ENCODE data around the gene RDX.
A peak's percentile ranks its signal among the peaks of the same experiment; 100 is the strongest.

RDX gene

GRCh38 chr11:110169738-110170137 is 126.7 kb downstream of the RDX start:
- no peak for DNase-seq

DNA sequence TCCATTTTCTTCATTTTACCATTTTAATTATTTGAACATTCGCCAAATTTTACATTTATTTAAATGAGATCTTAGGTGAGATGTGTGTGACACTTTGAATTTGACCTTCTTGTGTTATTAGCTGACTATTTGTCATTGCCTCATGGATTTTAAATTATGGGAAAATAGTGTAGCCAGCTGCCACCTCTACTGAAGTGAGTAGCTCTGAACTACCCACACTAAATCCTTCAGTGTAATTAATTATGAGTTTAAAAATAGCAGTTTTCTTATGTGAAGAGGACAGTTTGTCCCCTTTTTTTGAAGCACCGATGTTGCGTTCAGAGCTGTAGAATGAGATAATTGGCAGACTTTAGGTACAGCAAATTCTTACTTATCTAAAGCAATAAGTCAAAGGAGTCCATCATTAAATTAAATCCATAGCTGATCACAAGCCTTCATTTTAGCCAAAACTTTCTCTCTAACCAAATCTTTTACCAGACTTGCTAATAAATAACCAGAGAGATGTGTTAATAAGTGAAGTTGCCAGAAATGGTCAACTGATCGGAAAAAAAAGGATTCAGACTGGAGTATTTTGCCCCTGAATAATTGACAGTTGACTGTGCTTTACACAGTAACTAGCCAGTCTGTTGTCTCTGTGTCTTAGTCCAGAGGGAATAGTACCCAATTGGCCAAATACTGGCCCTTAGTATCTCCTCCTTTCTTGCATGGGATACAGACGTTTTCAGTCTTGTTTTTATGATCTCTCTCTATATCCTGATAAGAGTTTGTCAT is 128.2 kb downstream of the RDX start:
- DNase-seq, result no peak

DNA sequence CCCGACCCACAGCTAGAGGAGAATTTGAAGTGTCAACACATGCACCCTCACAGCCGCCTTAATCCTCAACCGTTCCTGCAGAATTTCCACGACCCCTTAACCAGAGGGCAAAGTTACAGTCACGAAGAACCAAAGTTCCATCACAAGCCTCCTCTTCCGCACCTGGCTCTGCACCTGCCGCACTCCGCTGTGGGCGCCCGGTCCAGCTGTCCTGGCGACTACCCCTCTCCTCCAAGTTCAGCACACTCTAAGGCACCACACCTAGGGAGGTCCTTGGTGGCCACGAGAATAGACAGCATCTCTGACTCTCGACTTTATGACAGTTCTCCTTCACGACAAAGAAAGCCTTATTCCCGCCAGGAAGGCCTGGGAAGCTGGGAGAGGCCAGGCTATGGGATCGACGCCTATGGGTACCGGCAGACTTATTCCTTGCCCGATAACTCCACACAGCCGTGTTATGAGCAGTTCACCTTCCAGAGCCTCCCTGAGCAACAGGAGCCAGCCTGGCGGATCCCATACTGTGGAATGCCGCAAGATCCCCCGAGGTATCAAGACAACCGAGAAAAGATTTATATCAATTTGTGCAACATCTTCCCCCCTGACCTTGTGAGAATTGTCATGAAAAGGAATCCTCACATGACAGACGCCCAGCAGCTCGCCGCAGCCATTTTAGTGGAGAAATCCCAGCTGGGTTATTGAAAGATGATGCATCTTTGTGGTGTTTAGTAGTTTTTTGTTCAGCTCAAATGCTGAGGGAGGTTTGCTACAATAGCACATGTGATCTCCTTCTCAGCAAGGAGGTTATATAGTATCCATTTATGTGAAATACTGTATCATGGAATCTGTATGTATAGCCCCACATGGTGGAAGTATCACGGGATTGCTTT is 131.1 kb downstream of the RDX start:
- DNase-seq, result no peak

GRCh38 chr11:110162216-110162615 is 134.2 kb downstream of the RDX start:
- DNase-seq, result no peak

DNA sequence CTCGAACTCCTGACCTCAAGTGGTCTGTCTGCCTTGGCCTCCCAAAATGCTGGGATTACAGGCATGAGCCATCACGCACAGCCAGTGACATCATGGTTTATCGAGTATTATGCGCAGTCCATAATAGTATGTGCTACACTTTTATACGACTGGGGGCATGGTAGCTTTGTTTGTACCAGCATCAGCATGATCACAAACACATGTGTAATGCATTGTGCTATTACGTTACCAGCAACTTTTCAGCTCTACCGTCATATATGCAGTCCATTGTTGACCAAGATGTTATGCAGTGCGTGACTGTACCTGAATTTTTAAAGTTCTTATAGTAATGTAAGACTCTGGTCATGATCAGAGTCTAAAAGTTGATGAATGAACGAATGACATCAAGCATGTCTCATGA is 135.4 kb downstream of the RDX start:
- no peak for DNase-seq

DNA sequence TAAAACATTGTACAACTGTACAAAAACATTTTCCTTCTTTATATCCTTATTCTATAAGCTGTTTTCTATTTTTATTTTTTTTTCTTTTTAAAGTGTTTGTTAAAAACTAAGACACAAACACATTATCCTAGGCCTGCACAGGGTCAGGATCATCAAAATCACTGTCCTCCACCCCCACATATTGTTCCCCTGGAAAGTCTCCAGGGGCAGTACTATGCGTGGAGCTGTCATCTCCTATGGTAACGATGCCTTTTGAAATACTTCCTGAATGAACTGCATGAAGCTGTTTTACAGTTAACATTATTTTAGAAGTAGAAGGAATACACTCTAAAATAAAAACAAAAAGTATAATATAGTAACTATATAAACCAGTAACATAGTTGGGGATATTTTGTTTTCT is 136.0 kb downstream of the RDX start:
- no peak for DNase-seq

DNA sequence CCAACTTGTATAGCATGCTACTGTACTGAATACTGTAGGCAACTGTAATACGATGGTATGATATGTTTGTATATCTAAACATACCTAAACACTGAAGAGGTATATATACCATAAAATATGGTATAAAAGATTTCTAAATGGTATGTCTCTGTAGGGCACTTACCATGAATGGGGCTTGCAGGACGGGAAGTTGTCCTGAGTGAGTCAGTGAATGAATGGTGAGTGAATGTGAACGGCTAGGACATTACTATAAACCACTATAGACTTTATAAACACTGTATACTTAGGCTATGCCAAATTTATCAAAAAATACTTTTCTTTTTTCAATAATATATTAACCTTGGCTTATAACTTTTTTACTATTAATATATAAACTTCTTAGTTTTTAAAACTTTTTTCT is 136.4 kb downstream of the RDX start:
- DNase-seq, result no peak

DNA sequence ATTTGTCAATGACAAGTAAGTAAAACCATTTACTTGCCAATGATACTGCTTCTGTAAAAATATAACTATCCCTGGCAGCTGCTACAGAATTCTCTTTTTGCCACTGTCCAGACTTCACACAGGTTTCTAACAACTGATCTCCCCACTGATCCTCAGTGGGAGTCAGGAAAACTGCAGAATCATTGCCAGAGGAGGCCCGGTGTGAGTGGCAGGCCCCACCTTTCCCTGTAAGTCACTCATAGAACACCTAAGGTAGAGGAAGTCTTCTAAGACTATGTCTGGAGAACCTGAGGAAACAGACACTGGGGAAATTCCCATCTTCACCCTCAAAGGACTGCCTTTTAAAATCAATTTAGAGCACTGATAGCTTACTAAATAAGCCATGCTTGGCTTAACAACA is 136.9 kb downstream of the RDX start:
- no peak for DNase-seq

GRCh38 chr11:110158317-110159200 is 137.9 kb downstream of the RDX start:
- DNase-seq, result no peak

- DNase-seq, result no peak
Observed at GRCh38 chr11:110156503-110156902, 139.9 kb downstream of the RDX start.

GRCh38 chr11:110153474-110153873 is 142.9 kb downstream of the RDX start:
- no peak for DNase-seq

- no peak for DNase-seq
Observed at GRCh38 chr11:110152199-110152598, 144.2 kb downstream of the RDX start.

DNA sequence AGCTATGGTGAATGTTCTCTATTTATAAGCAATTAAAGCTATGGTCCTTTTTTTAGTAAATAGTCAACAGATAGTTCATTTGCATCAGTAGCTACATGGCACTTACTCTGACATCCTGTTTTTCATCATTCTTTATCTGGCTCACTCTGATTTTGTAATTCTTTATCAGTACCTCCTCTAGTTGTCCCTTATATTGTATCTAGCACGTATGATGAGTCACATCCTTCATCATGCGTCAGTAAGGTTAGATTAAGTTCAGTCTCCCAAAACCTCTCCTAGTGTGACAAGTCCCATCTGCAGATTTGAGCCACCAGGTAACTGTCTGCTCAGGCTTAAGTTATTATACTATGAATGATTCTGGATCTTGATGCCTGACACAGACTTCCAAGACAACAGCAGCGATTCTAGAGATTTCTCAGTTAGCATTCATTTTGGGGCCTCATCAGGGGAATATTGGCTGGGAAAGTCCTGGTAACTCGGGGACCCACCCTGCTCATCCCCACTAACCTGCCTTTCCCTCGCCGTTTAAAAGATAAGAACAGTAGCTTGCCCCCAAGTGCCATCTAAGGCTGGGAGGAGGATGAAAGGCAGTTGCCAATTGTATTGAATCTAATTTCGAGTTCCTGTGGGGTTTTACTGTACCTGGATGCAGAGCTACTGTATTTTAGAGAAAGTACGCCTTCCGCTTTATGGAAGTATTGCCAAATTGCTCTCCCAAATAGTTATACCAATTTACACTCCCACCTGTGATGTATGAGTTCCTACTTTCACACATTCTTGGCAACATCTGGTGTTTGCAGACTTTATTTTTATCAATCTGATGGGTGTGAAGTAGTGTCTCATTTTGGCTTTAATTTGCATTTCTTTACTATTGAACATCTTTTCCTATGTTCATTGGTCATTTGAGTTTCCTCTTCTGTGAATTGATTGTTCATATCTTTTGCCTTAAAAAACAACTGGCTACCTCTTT is 147.4 kb downstream of the RDX start:
- no peak for DNase-seq

GRCh38 chr11:110147962-110148709 is 148.3 kb downstream of the RDX start:
- no peak for DNase-seq

- no peak for DNase-seq
Observed at GRCh38 chr11:110141812-110142211, 154.6 kb downstream of the RDX start.

DNA sequence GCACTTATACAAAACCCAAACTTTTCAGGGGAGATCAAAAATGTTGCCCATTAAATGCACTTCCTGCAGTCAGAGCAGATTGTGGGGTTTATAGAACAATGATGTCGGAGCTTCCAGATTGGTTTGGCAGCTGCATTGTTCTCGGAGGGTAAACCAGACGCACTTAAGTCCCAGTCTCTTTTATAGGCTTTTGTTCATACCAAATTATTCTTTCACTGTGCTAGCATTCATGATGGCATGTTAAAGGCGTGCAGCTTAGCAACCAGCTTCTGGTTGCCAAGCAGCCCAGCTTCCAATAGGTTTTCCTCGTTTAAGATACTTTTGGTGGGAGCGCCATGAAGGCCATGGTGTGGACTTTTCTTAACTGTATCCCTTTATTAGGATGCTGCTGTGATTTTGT is 162.3 kb downstream of the RDX start:
- peak; percentile 94 for DNase-seq

GRCh38 chr11:110133160-110133559 is 163.3 kb downstream of the RDX start:
- DNase-seq, result no peak

DNA sequence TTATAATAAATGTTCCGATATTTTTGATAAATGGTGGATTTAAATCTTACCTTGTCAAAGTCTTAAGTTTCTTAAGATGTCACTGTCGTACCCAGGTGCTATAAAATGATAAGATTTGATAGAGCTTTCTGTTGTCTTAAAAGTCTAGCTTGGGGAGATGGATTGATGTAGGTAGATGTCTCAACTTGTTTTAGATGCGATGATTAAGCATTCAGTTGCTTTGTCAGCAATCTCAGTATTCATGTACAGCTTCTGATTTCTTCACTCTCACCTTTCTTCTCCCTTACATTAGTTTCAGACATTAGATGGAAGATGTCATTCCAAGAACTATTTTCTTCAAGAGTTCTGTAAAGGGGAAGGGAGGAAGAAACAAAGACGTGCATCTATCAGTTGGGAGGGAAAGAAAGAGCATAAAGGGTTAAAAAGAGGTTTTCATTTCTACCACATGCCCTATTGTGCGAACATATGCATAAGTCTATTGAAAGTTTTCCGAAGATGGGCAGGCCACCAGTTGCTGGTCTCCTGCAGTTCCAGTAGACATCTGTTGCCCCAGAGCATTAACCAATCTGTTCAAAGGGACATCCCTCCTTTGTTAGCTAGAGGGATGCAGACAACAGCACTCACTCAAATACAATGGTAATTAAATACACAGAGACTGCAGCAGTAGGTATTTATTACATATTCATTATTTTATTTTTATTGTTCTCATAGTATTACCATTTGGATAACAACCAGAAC is 164.9 kb downstream of the RDX start:
- DNase-seq, result peak; percentile 51

DNA sequence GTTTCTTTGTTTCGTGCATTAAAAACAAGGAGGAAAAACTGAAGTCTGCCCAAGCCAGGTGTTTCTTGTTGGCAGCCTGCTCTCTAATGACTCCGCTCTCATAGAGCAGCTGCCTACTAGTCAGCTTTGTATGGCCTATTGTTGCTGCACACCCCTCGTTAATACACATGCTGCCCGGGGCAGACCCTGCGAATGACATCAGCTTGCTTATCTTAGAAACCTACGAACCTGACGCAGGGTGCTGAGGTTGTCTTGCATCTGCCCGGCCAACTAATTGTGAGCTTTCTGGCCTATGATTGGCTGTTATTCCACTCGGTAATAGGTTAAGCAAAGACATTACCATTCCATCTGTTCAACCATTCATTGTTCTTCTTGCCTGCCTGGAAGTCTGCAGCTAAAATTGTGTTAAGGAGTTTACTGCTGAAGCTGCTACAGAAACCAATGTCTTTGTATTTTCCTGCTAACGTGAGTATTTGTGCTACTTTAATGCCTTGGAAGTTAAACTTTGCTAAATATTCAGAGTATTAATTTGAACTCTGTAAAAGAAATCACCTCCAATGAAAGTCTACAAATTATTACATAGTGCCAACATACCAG is 165.7 kb downstream of the RDX start:
- peak; percentile 99 for DNase-seq

GRCh38 chr11:110128161-110128560 is 168.3 kb downstream of the RDX start:
- DNase-seq, result peak; percentile 35
